Mesothelial cell of epicardium (in vitro differentiated cells): ENCODE data around the gene KRTAP10-4. TPM values are rescaled to one million over a fixed set of nuclear protein-coding genes. Genes with fewer than 3 reads are reported as not detected.

ENCODE experiments used
- DNase-seq, 2 experiments: peaks; one replicate each; pipeline ENCODE4 v3.0.0; 2021; ENCODE audit warnings: low spot score in 2 of 2; ENCODE audit not compliant: unreplicated experiment in 2 of 2
- H3K27ac Mint-ChIP-seq: 2 replicates; pipeline ENCODE4 v1.8.0; 2021; ENCODE audit warnings: mixed read lengths
- H3K27me3 Mint-ChIP-seq: 2 replicates; pipeline ENCODE4 v1.8.0; 2021; ENCODE audit warnings: low read depth, mixed read lengths
- H3K36me3 Mint-ChIP-seq: 2 replicates; pipeline ENCODE4 v1.8.0; 2021; ENCODE audit warnings: mixed read lengths
- H3K4me1 Mint-ChIP-seq: 2 replicates; pipeline ENCODE4 v1.8.0; 2021; ENCODE audit warnings: mixed read lengths
- H3K4me3 Mint-ChIP-seq: 2 replicates; pipeline ENCODE4 v1.8.0; 2021; ENCODE audit warnings: mild to moderate bottlenecking, moderate library complexity, mixed read lengths
- H3K9me3 Mint-ChIP-seq: 2 replicates; pipeline ENCODE4 v1.8.0; 2021; ENCODE audit warnings: mixed read lengths
- total RNA-seq: library from RNA; stranded (reverse); gene quantifications from 3 replicates; pipeline ENCODE4 v1.2.1, GENCODE V29; 2021
- TF ChIP-seq, protein P1 (sequence below): fragments of 200-600 bp; sonication (generic); IDR thresholded peaks from one replicate; pipeline ENCODE4 v1.5.0; 2021; ENCODE audit warnings: antibody characterized with exemption; ENCODE audit not compliant: unreplicated experiment

The KRTAP10-4 gene
- total RNA-seq, 1 donor from 2014 or later, result not detected

DNA sequence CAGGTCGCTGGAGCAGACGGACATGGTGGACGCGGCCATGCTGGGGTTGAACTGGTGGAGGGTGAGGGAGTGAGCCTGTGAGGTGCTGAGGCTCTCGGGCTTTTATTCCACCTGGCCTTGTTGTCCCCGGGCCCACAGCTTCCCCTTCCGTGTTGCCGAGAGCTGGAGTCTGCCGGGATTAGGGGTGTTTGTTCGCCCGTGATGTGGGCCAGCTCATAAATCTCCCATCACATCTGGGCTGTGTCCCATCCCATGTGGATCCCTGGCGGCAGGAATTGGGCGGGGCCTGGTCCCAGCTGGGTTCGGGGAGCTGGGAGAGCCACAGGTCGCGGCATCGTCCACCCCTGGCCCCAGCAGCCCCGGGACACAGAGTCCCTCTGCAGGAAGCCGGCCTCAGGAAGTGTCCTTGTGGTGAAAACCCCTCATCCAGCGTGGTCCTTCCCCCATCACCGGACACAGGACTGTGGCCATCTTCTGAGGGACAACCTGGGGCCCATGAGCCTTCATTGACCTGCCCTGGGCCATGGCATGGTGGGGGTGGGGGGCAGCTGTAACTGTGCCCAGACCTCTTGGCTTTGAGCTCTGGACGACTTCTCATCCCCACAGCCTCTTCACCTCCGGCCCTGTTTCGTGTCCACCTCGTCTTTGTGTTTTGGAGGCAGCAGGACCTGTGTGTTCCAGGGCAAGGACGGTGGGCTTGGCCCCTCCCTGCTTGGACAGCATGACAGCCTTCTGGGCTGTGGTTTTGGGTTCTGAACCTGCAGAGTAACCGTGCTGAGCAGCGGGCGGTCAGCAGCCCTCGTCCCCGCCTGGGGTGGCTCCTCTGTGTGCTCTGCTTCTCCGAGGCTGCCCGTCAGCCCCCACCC is 19.1 kb downstream of the KRTAP10-4 start, which contains the start of gene KRTAP10-6:
KRTAP10-6 (minus strand) TSS at position 60 of the 866 bp plus-strand sequence; CDS start at position 39, 21 bp downstream.
- TF ChIP-seq, protein P1, sequence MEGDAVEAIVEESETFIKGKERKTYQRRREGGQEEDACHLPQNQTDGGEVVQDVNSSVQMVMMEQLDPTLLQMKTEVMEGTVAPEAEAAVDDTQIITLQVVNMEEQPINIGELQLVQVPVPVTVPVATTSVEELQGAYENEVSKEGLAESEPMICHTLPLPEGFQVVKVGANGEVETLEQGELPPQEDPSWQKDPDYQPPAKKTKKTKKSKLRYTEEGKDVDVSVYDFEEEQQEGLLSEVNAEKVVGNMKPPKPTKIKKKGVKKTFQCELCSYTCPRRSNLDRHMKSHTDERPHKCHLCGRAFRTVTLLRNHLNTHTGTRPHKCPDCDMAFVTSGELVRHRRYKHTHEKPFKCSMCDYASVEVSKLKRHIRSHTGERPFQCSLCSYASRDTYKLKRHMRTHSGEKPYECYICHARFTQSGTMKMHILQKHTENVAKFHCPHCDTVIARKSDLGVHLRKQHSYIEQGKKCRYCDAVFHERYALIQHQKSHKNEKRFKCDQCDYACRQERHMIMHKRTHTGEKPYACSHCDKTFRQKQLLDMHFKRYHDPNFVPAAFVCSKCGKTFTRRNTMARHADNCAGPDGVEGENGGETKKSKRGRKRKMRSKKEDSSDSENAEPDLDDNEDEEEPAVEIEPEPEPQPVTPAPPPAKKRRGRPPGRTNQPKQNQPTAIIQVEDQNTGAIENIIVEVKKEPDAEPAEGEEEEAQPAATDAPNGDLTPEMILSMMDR, result no peak
- DNase-seq, result peak in 1 of 2 experiments; percentile 26
- Mint-ChIP-seq H3K4me3 (no peak within 1 kb of the TSS), H3K9me3 (peaks cover under 1% of the 10 kb centered on the region), H3K27me3 (peaks cover 1% of the 10 kb centered on the region), H3K4me1 (peaks cover 15% of the 10 kb centered on the region), H3K36me3 (no peaks in the 10 kb centered on the region), H3K27ac (peak within 1 kb of the TSS; percentile 86)

DNA sequence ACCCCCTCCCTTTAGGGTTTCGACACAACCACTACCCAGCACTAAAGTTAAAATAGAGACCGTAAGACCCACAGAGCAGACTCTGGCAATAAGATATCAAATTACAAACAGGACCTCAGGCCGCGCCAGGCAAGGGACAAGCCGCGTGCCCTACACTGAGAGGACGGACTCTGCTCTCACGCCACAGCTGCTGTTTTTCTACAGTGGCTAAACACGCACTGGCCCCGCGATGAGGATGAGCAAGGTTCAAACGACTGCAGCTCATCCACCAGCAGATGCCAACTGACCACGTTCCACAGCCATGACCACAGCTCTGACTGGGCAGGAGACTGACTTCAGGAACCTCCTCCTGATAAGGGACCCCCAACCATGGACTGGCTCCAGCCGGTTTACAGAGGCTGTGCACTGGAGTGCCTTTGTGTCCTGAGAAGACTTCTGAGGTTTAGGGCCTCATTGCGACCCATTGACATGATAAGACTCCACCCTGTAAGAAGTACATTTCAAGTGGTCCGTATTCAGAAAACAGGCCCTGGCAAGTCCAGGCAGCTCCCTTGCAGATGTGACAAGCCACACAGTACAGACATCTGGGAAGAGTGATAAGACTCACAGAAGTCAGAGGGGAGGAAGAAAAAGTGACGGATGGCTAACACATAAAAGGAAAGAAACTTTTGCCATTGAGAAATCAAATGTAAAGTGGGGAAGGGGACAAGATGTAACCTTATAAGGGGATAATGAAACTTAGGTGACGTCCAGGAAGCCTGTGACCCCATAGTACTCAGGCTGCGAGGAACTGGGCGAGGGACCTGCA is 20.3 kb downstream of the KRTAP10-4 start:
- peak in 1 of 2 experiments; percentile 29 for DNase-seq
- H3K4me3 Mint-ChIP-seq, result no peak overlapping the region
- TF ChIP-seq, protein P1, result no peak
- H3K36me3 Mint-ChIP-seq, result peaks cover 2% of the 10 kb centered on the region
- peaks cover 11% of the 10 kb centered on the region for H3K9me3 Mint-ChIP-seq
- peaks cover 15% of the 10 kb centered on the region for H3K4me1 Mint-ChIP-seq
- H3K27ac Mint-ChIP-seq, result peak overlapping the region; percentile 86
- no peaks in the 10 kb centered on the region for H3K27me3 Mint-ChIP-seq

DNA sequence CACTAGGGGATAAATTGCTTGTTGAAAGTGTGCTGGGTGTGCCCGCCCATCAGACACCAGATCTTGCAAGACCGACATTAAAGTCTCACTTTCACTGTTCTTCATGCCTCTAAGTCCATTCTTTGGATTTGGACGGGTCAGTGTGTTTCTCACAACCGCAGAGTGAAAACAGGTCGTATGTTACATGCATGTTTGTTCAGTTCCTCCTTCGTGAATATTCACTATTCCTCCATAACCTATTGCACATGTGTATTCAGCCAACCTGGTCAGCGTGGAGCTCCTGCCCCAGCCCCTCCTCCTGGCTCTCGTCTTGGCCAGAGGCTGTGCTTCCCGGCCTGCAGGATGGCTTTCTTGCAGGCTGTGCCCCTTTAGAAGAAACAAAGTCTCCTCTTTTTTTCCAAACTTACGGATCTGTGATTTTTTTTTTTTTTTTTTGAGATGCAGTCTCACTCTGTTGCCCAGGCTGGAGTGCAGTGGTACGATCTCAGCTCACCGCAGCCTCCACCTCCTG is 20.9 kb downstream of the KRTAP10-4 start:
- peak in 1 of 2 experiments; percentile 27 for DNase-seq
- Mint-ChIP-seq H3K27me3 (no peaks in the 10 kb centered on the region), H3K36me3 (peaks cover 3% of the 10 kb centered on the region), H3K4me3 (no peak overlapping the region), H3K9me3 (peaks cover 12% of the 10 kb centered on the region), H3K27ac (peak overlapping the region; percentile 54), H3K4me1 (peaks cover 15% of the 10 kb centered on the region)
- TF ChIP-seq, protein P1, result no peak

DNA sequence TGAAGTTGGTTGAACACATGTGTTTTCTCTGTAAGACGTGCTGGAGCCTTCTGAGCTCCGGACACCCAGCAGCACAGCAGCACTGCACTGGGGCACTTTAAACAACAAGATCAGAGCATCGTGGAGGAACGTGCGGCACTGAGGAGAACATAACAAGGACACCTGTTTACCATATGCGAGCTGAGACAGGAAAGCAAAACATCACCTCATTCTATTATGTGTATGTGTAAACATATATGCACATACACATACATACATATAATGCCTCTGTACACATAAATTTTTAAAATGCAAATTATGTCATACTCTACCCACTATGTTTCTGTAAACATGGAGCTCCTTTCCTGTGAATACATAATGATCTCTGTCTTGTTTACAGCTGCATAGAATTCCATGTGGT is 22.0 kb downstream of the KRTAP10-4 start:
- Mint-ChIP-seq H3K4me1 (peaks cover 15% of the 10 kb centered on the region), H3K27me3 (no peaks in the 10 kb centered on the region), H3K27ac (no peak overlapping the region), H3K4me3 (no peak overlapping the region), H3K9me3 (peaks cover 12% of the 10 kb centered on the region), H3K36me3 (peaks cover 3% of the 10 kb centered on the region)
- DNase-seq, result no peak
- TF ChIP-seq, protein P1, result no peak

DNA sequence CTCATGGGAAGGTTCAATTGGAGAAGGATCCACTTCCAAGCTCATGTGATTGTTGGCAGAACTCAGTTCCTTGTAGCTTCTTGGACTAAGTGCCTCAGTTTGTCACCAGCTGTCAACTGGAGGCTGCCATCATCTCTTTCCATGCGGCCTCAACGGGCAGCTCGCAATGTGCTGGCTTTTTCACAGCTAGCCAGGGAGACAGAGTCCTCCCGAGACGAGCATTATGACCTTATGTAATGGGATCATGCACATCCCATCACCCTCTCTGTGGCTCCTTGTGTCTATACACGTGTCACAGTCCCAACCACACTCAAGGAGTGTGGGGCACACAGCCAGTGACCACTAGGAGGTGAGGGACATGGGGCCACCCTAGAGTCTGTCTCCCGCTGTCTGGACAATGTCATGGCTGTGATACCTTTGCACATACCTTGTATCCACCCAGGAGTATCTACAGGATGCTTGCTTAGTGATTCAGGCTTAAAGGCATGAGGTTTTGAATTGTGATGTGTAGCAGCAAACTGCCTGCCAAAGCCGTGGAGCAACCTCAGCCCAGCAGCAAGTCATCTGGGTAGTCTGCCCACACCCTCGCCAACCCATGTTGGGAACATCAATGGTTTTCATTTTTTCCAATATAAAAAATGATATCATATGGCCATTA is 22.7 kb downstream of the KRTAP10-4 start:
- no peaks in the 10 kb centered on the region for H3K27me3 Mint-ChIP-seq
- no peak for DNase-seq
- H3K4me3 Mint-ChIP-seq, result no peak overlapping the region
- H3K9me3 Mint-ChIP-seq, result peaks cover 12% of the 10 kb centered on the region
- peaks cover 3% of the 10 kb centered on the region for H3K36me3 Mint-ChIP-seq
- no peak overlapping the region for H3K27ac Mint-ChIP-seq
- H3K4me1 Mint-ChIP-seq, result peaks cover 15% of the 10 kb centered on the region
- TF ChIP-seq, protein P1, result no peak
